Immature natural killer cell (primary cell): ENCODE data around the gene ZC2HC1C. TPM values are rescaled to one million over a fixed set of nuclear protein-coding genes. Genes with fewer than 3 reads are reported as not detected.

Experiments used
- DNase-seq, 3 donors: peaks; one replicate each; pipeline ENCODE4 v3.0.0; 2022; ENCODE audit warnings: mixed read lengths in 1 of 3
- H3K27ac Mint-ChIP-seq, 6 donors: one replicate each; pipeline ENCODE4 v1.8.0; 2020; ENCODE audit warnings: mixed read lengths in 6 of 6, mild to moderate bottlenecking in 5 of 6, inconsistent platforms in 4 of 6, moderate library complexity in 3 of 6
- H3K27me3 Mint-ChIP-seq, 3 donors: one replicate each; pipeline ENCODE4 v1.8.0; 2020 to 2021; ENCODE audit warnings: low read depth in 3 of 3, mild to moderate bottlenecking in 3 of 3, mixed read lengths in 3 of 3, moderate library complexity in 3 of 3, inconsistent platforms in 1 of 3
- H3K36me3 Mint-ChIP-seq, 3 donors: one replicate each; pipeline ENCODE4 v1.8.0; 2020; ENCODE audit warnings: mixed read lengths in 3 of 3, inconsistent platforms in 2 of 3, mild to moderate bottlenecking in 2 of 3
- H3K4me1 Mint-ChIP-seq, 2 donors: one replicate each; pipeline ENCODE4 v1.8.0; 2020; ENCODE audit warnings: inconsistent platforms in 2 of 2, mild to moderate bottlenecking in 2 of 2, mixed read lengths in 2 of 2, moderate library complexity in 1 of 2
- H3K4me3 Mint-ChIP-seq, 5 donors: one replicate each; pipeline ENCODE4 v1.8.0; 2020; ENCODE audit warnings: mild to moderate bottlenecking in 5 of 5, mixed read lengths in 5 of 5, inconsistent platforms in 3 of 5, moderate library complexity in 3 of 5
- H3K9me3 Mint-ChIP-seq, 6 donors: one replicate each; pipeline ENCODE4 v1.8.0; 2020; ENCODE audit warnings: mild to moderate bottlenecking in 6 of 6, mixed read lengths in 6 of 6, inconsistent platforms in 4 of 6, moderate library complexity in 3 of 6
- polyA plus RNA-seq, 3 donors: library from polyadenylated mRNA; unstranded; fragments of 300-500 nt; fragmentation: Illumina TruSeq; gene quantifications; one replicate each; pipeline ENCODE4 v1.2.3, GENCODE V29; 2021

The ZC2HC1C gene
- polyA plus RNA-seq, 3 donors from 2014 or later: 0.58 TPM; not detected in 2

- H3K9me3 Mint-ChIP-seq: no peaks in the 10 kb centered on the region
- peaks cover 5 to 7% (median 6%) of the 10 kb centered on the region in 3 donors for H3K27me3 Mint-ChIP-seq
- no peak overlapping the region for H3K27ac Mint-ChIP-seq
- H3K4me3 Mint-ChIP-seq: no peak overlapping the region
- peaks cover 0 to 4% (median 3%) of the 10 kb centered on the region in 3 donors for H3K36me3 Mint-ChIP-seq
- H3K4me1 Mint-ChIP-seq: peaks cover 21 to 62% of the 10 kb centered on the region in 2 donors
- DNase-seq: no peak
These were observed 22.5 kb upstream of the ZC2HC1C start for GRCh38 chr14:75046899-75047298.

GRCh38 chr14:75047506-75047905 lies 21.9 kb upstream of the ZC2HC1C start:
- no peak overlapping the region for H3K4me3 Mint-ChIP-seq
- no peaks in the 10 kb centered on the region for H3K9me3 Mint-ChIP-seq
- no peak for DNase-seq
- peaks cover 6 to 10% (median 8%) of the 10 kb centered on the region in 3 donors for H3K27me3 Mint-ChIP-seq
- H3K27ac Mint-ChIP-seq: no peak overlapping the region
- H3K4me1 Mint-ChIP-seq: peaks cover 22 to 62% of the 10 kb centered on the region in 2 donors
- peaks cover 0 to 4% (median 3%) of the 10 kb centered on the region in 3 donors for H3K36me3 Mint-ChIP-seq

- H3K27me3 Mint-ChIP-seq: peaks cover 6 to 10% (median 10%) of the 10 kb centered on the region in 3 donors
- no peaks in the 10 kb centered on the region for H3K9me3 Mint-ChIP-seq
- peaks cover 0 to 4% (median 3%) of the 10 kb centered on the region in 3 donors for H3K36me3 Mint-ChIP-seq
- H3K4me3 Mint-ChIP-seq: no peak overlapping the region
- H3K27ac Mint-ChIP-seq: no peak overlapping the region
- no peak for DNase-seq
- H3K4me1 Mint-ChIP-seq: peaks cover 22 to 61% of the 10 kb centered on the region in 2 donors
These were observed 21.3 kb upstream of the ZC2HC1C start for GRCh38 chr14:75048101-75048500.

GRCh38 chr14:75049136-75049535 lies 20.3 kb upstream of the ZC2HC1C start:
- peaks cover 0 to 3% (median 0%) of the 10 kb centered on the region in 3 donors for H3K36me3 Mint-ChIP-seq
- no peak for DNase-seq
- H3K27ac Mint-ChIP-seq: no peak overlapping the region
- H3K4me3 Mint-ChIP-seq: no peak overlapping the region
- peaks cover 22 to 56% of the 10 kb centered on the region in 2 donors for H3K4me1 Mint-ChIP-seq
- H3K9me3 Mint-ChIP-seq: no peaks in the 10 kb centered on the region
- peaks cover 6 to 10% (median 10%) of the 10 kb centered on the region in 3 donors for H3K27me3 Mint-ChIP-seq

- Mint-ChIP-seq H3K27me3 (peaks cover 6 to 10% (median 10%) of the 10 kb centered on the region in 3 donors), H3K4me3 (peak overlapping the region; percentile 62 to 96 (median 94)), H3K27ac (peak overlapping the region in 2 of 6 donors; percentile 1 to 56), H3K9me3 (no peaks in the 10 kb centered on the region), H3K4me1 (peaks cover 21 to 50% of the 10 kb centered on the region in 2 donors), H3K36me3 (peaks cover 0 to 6% (median 0%) of the 10 kb centered on the region in 3 donors)
- no peak for DNase-seq
These were observed 19.7 kb upstream of the ZC2HC1C start for GRCh38 chr14:75049731-75050201.

- DNase-seq: peak; percentile 76 to 82 (median 82)
- peak within 1 kb of the TSS; percentile 82 to 95 (median 92) for H3K27ac Mint-ChIP-seq
- peaks cover 6 to 10% (median 10%) of the 10 kb centered on the region in 3 donors for H3K27me3 Mint-ChIP-seq
- peaks cover 4 to 10% (median 7%) of the 10 kb centered on the region in 3 donors for H3K36me3 Mint-ChIP-seq
- peaks cover 19 to 38% of the 10 kb centered on the region in 2 donors for H3K4me1 Mint-ChIP-seq
- no peaks in the 10 kb centered on the region for H3K9me3 Mint-ChIP-seq
- peak within 1 kb of the TSS; percentile 94 to 96 (median 94) for H3K4me3 Mint-ChIP-seq
These were observed 18.4 kb upstream of the ZC2HC1C start, which contains the start of gene MLH3 for GRCh38 chr14:75050852-75051555. TSS of gene MLH3 (minus strand) at chr14:75051467. CDS start at chr14:75049655, 1,812 bp downstream.

GRCh38 chr14:75051556-75051899 lies 17.9 kb upstream of the ZC2HC1C start:
- Mint-ChIP-seq H3K4me3 (peak overlapping the region; percentile 94 to 96 (median 94)), H3K36me3 (peaks cover 4 to 12% (median 9%) of the 10 kb centered on the region in 3 donors), H3K27me3 (peaks cover 7 to 10% (median 10%) of the 10 kb centered on the region in 3 donors), H3K9me3 (no peaks in the 10 kb centered on the region), H3K4me1 (peaks cover 19 to 35% of the 10 kb centered on the region in 2 donors), H3K27ac (peak overlapping the region; percentile 82 to 95 (median 92))
- no peak for DNase-seq

GRCh38 chr14:75053396-75054291 lies 15.8 kb upstream of the ZC2HC1C start:
- Mint-ChIP-seq H3K27ac (peak overlapping the region in 2 of 6 donors; percentile 8 to 28), H3K9me3 (no peaks in the 10 kb centered on the region), H3K27me3 (peaks cover 7 to 10% (median 10%) of the 10 kb centered on the region in 3 donors), H3K36me3 (peaks cover 4 to 14% (median 10%) of the 10 kb centered on the region in 3 donors), H3K4me1 (peaks cover 19 to 24% of the 10 kb centered on the region in 2 donors), H3K4me3 (no peak overlapping the region)
- DNase-seq: no peak

- Mint-ChIP-seq H3K36me3 (peaks cover 4 to 12% (median 10%) of the 10 kb centered on the region in 3 donors), H3K4me3 (no peak overlapping the region), H3K9me3 (no peaks in the 10 kb centered on the region), H3K4me1 (peaks cover 19 to 22% of the 10 kb centered on the region in 2 donors), H3K27ac (no peak overlapping the region), H3K27me3 (peaks cover 7 to 10% (median 10%) of the 10 kb centered on the region in 3 donors)
- no peak for DNase-seq
These were observed 15.0 kb upstream of the ZC2HC1C start for GRCh38 chr14:75054421-75054820.

- Mint-ChIP-seq H3K27me3 (peaks cover 0 to 6% (median 2%) of the 10 kb centered on the region in 3 donors), H3K9me3 (no peaks in the 10 kb centered on the region), H3K27ac (no peak overlapping the region), H3K4me1 (peaks cover 19 to 22% of the 10 kb centered on the region in 2 donors), H3K36me3 (peaks cover 9 to 12% (median 11%) of the 10 kb centered on the region in 3 donors), H3K4me3 (no peak overlapping the region)
- DNase-seq: no peak
These were observed 9.8 kb upstream of the ZC2HC1C start for GRCh38 chr14:75059642-75060041.

- Mint-ChIP-seq H3K4me3 (no peak overlapping the region), H3K4me1 (peaks cover 22 to 26% of the 10 kb centered on the region in 2 donors), H3K9me3 (no peaks in the 10 kb centered on the region), H3K27me3 (peaks cover 0 to 6% (median 2%) of the 10 kb centered on the region in 3 donors), H3K36me3 (peaks cover 7 to 11% (median 9%) of the 10 kb centered on the region in 3 donors), H3K27ac (no peak overlapping the region)
- no peak for DNase-seq
These were observed 9.0 kb upstream of the ZC2HC1C start for GRCh38 chr14:75060420-75060819.

- H3K4me1 Mint-ChIP-seq: peaks cover 22 to 26% of the 10 kb centered on the region in 2 donors
- H3K27ac Mint-ChIP-seq: peak overlapping the region; percentile 82 to 97 (median 94)
- DNase-seq: no peak
- peak overlapping the region; percentile 99 to 100 (median 100) for H3K4me3 Mint-ChIP-seq
- no peaks in the 10 kb centered on the region for H3K9me3 Mint-ChIP-seq
- H3K36me3 Mint-ChIP-seq: peaks cover 3 to 4% (median 3%) of the 10 kb centered on the region in 3 donors
- H3K27me3 Mint-ChIP-seq: peaks cover 0 to 4% (median 2%) of the 10 kb centered on the region in 3 donors
These were observed 6.4 kb upstream of the ZC2HC1C start for GRCh38 chr14:75063013-75063412.

GRCh38 chr14:75063491-75064204 lies 5.8 kb upstream of the ZC2HC1C start, which contains the start of gene ACYP1:
TSS of gene ACYP1 (minus strand) at chr14:75064024. CDS start at chr14:75063553, 471 bp downstream.
- peaks cover 0 to 4% (median 2%) of the 10 kb centered on the region in 3 donors for H3K27me3 Mint-ChIP-seq
- peak within 1 kb of the TSS; percentile 99 to 100 (median 100) for H3K4me3 Mint-ChIP-seq
- H3K36me3 Mint-ChIP-seq: peaks cover 3 to 4% (median 3%) of the 10 kb centered on the region in 3 donors
- peaks cover 22 to 26% of the 10 kb centered on the region in 2 donors for H3K4me1 Mint-ChIP-seq
- H3K27ac Mint-ChIP-seq: peak within 1 kb of the TSS; percentile 82 to 97 (median 94)
- peak; percentile 90 to 92 (median 90) for DNase-seq
- H3K9me3 Mint-ChIP-seq: no peaks in the 10 kb centered on the region
